ENCODE results near the gene ITGA4.

Gene ITGA4

GRCh38 chr2:181457741-181458425 is 697 bp downstream of the ITGA4 start:
- DNase-seq (ENCODE audit: low read depth in 1 of 2, low spot score in 1 of 2): peak; percentile 30 to 44

DNA sequence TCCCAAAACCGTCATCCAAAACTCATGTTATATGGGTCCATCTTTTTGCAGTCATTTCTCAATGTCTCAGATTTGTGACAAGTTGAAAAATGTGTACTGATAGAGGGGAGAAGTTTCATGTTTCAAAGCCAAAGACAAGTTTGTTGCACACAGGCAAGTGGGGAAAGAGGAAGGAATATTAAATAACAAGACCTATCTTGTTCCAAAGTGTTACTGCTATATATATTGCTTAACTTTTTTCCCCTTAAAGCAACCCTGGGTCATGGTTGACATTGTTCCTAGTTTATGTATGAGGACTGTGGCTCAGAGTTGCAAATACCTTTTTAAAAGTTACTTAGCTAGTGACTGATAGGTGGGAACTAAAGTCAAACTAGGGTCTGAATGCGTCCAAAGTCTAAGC is 1.7 kb downstream of the ITGA4 start:
- no peak for DNase-seq (ENCODE audit: low read depth in 1 of 2, low spot score in 1 of 2)

GRCh38 chr2:181459621-181460021 is 2.4 kb downstream of the ITGA4 start:
- DNase-seq (ENCODE audit: low read depth in 1 of 2, low spot score in 1 of 2): no peak

- no peak for DNase-seq (ENCODE audit: low read depth in 1 of 2, low spot score in 1 of 2)
Observed at GRCh38 chr2:181461056-181461997, 4.1 kb downstream of the ITGA4 start.

DNA sequence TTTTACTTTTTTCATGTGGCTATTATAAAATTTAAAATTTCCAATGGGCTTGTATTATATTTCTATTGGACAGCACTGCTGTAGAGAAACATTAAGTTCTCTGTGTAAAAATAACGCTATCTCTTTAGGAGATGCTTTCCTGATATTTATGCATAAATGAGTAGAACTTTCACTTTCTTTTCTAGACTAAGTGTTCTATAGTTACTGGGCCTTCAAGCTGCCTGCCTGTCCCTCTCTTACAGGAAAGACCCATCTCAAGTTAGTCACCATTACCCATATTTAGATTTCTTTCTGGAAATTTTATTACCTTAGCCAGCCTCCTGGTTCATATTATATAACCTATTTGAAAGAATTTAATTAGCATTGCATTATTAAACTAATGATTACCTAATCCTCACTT is 4.8 kb downstream of the ITGA4 start:
- DNase-seq (ENCODE audit: low read depth in 1 of 2, low spot score in 1 of 2): no peak

DNA sequence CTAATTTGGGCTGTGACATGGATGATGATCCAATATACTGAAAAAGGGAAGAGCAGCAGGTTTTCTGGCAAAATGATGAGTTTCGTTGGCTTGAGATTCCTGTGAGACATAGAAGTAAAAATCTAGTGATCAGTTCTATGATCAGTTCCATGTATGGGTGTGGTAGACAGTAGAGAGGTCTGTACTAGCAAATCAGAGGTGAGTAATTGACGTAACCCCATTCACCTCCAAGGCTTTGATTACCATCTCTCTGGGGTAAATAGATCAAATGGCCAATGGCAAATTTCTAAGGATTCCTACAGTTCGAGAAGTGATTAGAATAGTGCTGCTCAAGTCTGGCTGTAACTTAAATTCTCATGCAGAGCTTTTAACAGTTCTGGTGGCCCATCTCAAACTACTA is 6.4 kb downstream of the ITGA4 start:
- no peak for DNase-seq (ENCODE audit: low read depth in 1 of 2, low spot score in 1 of 2)

DNA sequence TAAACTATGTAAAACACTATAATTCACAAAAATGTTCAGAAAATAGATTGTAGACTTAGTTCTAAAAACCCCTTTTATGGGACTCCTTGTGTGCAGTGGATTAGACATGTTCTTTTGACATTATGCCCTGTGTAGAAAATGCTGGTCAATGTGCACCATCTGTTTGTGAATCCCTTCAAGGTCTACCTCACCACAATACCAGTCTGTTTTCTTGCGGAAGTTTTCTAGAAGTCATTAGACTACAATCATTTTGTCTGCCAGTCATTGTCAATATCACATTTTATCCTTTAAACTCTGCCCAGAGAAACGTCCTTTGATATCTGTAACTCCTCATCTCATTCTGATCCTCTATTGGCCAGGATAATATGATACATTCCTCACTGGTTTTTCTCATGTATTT is 7.8 kb downstream of the ITGA4 start:
- DNase-seq (ENCODE audit: low read depth in 1 of 2, low spot score in 1 of 2): no peak

DNA sequence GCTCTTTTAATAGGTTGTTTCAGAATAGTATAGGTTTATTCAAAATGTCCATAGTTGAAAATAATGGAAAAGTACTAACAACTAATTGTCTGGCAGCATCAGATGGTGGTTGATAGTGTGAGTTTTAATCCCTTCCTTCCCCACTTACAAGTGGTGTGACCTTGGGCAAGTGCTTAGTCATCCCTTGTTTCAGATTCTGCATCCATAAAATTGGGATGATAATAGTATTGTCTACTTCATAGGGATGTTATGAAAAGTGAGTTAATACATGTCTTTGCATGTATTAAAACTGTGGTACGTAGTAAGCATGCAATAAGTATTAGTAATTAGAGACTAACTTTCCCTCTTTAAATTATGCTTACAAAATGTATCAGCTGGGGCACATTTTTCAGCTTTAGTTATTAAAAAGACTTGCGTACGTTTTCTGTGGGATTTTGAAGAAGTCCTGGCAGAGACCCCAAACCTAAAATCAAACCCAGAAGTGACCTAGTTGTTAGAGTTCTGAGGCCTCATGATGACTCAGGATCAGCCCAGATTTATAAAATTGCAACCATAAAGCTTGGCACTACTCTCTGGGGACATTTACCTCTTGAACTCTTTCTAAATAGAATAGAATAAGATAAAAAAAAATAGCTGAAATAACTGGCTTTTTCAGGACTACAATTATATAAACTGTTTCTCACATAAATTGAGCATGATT is 8.6 kb downstream of the ITGA4 start:
- no peak for DNase-seq (ENCODE audit: low read depth in 1 of 2, low spot score in 1 of 2)

DNA sequence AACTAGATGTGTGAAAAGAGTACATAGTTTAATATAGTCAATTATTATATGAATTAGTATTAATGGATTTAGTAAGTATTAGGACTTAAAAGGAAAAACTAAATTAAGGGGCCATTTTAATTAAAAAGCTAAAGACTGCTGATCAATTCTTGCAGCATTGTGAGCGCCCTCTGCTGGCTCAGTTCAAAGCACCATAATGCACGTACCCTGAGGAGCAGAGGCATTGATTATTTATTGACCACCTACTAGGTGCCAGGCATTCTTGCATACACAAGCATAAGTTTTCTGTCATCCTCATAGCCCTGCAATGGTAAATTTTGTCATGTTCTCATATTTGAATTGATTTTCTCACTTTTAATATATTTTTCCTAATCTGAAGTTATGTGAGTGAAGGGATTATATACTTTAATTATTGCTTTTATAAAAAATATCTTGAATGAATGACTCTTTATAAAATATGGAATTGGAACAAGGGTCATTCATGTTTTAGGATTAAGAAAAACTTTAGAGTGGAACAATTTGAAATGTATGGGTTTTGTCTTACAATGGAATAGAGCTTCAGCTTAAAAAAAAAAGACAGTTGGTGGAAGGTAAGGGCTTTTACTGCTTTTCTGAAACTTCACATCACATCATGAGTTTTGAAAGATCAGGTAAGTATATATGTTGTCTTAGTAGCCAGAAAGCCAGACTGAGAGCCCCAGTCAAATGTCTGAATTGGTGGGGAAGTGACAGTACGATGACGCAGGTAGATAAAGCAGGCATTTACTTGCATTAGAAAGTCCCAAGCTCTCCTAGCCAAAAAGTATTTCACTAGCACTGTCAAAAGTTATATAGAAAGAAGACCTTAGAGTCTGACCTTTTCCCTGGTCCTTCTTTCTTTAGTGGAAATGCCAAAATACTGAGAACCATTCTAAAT is 9.7 kb downstream of the ITGA4 start:
- peak; percentile 59 to 68 for DNase-seq (ENCODE audit: low read depth in 1 of 2, low spot score in 1 of 2)

DNA sequence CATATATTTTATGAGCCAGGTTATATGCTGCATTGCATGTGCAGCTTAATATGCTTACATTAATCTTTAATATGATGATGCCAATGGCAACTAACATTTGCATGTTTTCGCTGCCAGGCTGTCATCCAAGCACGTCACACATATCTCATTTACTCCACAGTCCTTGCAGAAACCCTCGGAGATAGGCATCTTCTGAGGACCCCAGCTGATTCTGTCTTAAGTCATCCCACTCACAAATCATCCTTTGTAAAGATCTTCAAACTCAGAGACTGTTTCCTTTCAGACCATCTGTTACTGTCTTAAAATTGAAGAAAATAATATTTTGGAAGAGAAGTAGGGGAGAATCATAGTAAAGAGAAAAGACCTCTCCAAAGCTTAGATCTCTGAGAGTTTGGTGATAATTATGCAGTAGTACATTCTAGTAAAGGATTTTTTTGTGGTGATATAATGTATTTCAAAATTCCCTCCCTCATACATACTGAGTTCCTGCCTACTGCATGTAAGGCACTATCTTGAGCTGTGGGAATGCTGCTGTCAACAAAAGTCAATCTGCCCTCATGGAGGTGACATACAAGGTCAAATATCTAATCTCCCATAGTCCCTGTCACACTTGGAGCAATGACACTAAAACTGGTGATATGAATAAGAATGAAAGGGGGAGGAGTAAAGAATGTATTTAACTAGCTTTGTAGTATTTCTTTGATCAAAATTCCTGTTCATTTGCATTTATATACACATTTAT is 11.0 kb downstream of the ITGA4 start:
- no peak for DNase-seq (ENCODE audit: low read depth in 1 of 2, low spot score in 1 of 2)

GRCh38 chr2:181468811-181469210 is 11.6 kb downstream of the ITGA4 start:
- no peak for DNase-seq (ENCODE audit: low read depth in 1 of 2, low spot score in 1 of 2)

DNA sequence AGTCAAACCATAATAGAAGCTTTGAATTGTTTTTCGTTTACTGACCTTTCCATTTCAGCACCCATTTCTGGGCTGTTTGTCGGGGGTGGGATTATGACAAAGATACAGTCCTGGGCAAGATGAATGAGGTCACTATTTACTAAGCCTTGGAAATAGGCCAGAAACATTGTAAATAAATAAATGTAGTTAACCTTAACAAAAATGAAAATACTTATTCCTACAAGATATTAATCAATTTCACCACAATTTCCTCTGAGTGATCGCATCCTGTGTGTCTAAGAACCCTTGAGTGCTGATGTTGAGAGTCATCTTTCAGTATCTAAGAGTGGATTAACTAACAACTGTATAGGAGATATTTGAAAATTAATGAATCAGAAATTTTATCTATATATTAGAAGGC is 14.0 kb downstream of the ITGA4 start:
- no peak for DNase-seq (ENCODE audit: low read depth in 1 of 2, low spot score in 1 of 2)

DNA sequence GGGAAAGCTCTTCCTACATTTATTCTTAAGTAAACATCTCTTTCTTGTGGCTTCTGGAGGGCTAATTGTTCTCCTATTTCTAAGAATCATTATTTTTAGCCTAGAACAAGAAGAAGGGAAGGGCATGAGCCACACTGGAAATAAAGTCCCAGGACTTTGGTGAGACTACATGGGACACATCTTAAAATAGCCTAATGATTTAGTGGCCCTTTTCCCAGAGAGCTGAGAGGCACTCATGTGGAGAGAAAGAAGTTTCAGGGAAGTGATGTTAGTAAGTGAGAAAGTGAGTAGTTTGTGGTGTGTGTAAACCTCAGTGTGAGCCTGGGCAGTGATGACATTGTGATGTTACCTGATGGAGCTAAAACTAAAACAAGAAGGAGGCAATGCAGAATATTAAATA is 14.6 kb downstream of the ITGA4 start:
- no peak for DNase-seq (ENCODE audit: low read depth in 1 of 2, low spot score in 1 of 2)

DNA sequence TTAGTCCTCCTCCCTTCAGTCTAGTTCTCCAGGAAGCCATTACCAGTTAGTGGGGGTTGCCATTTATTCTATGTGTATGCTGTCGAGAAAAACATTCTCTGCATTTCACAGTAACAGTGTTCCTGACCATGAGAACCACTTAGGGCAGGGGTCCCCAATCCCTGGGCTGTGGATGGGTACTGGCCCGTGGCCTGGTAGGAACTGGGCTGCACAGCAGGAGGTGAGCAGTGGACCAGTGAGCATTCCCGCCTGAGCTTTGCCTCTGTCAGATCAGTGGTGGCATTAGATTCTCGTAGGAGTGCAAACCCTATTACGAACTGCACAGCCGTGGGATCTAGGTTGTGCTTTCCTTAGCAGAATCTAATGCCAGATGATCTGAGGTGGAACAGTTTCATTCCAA is 15.8 kb downstream of the ITGA4 start:
- DNase-seq (ENCODE audit: low read depth in 1 of 2, low spot score in 1 of 2): no peak

DNA sequence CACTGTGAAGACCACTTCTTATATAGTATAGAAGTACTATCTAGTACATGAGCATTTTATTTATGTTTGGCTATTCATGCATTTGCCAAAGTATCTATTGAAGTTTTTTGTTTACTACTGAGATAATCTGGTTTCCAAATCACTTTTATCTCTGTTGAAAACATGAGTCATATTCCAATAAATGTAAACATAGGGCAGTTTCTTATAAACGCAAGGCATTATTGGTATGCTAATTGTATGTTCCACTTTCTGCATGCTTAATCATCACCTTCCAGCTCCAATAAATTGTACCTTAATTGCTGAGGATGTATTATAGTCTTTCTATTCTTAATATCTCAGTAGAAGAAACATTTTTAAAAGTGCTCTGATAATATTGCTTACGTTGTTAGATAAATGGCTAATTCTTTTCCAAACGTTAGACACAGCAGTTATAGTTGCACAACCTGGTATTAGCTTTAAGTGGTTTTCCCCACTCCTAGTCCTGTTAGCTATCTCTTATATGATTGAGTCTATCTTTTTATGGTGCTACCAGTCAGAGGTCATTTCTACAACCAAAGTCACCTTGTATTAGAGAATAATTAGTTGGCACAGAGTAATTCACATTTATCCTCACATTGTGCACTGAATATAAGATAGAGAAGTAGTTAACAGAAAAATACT is 17.2 kb downstream of the ITGA4 start:
- DNase-seq (ENCODE audit: low read depth in 1 of 2, low spot score in 1 of 2): no peak

DNA sequence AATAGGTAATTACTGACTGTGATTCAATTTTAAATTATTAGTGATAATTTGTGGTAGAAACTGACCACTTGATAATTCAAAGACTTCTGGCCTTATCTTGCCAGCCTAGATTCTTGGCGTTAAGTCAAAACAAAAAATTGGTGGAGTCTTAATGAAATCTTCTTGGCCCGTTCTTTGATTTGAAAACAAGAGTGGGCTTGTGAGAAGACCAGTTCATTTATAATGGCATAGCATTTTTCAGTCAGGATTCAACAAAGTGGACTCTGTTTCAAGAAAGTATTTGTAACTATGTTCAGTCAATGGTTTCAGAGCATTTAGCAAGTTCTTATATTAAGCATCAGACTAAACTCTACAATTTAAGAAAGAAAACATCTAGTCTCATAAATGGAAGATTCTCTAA is 26.0 kb downstream of the ITGA4 start:
- no peak for DNase-seq (ENCODE audit: low read depth in 1 of 2, low spot score in 1 of 2)

DNA sequence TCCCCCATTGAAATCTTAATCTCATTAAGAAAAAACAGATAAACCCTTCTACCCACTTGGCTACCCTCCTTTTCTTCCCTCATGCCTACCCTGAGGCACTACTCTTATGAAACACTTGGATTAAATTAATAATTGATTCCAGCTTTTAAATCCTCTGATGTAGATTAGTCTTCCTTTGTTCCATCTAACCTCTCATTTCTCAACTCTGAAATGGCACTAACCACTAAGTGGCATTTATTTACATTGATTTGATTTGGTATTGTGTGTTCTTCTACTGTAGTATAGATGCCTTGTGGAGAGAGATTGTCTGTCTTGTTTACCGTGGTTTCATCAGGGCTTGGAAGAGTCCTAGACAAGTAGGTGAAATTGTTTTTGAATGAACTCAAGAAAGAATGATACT is 26.7 kb downstream of the ITGA4 start:
- no peak for DNase-seq (ENCODE audit: low read depth in 1 of 2, low spot score in 1 of 2)

DNA sequence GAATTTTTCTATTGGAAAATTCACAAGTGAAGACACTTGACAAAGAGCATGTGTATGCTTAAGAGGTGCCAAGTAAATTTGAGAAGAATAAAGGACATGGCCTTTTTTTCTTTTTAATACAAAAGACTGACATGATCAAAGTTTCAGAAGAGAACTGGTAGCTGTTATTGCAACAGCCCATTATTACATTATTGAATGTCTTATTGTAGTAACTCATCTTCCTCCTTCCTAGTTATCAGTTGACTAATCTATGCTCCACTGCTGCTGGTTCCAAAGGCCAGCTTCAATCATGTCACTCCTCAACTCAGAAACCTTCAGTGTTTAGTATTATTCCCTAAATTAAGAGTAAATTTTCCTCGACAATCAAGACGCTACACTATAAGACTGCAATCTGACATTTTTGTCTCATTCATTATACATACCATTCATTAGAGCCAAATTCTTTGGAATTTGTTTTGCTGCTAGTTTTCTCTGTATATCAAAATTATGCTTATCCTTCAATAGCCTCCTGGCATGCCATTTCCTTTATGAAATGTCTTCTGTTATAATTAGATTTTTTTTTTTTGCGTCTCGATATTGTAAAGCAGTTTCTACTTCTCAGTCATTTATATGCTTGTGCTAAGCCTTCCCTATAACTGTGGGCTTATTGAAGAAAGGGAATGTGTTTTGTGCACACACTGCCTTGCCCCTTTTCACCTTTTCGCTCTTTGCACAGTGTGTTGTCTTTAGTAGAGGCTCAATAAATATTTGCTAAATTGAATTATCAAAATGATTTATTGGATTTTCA is 27.9 kb downstream of the ITGA4 start:
- no peak for DNase-seq (ENCODE audit: low read depth in 1 of 2, low spot score in 1 of 2)

- DNase-seq (ENCODE audit: low read depth in 1 of 2, low spot score in 1 of 2): no peak
Observed at GRCh38 chr2:181485638-181485946, 28.4 kb downstream of the ITGA4 start.

Data from activated CD4-positive, alpha-beta T cell treated with anti-CD3 and anti-CD28 coated beads, Interleukin-2, amount 50 U/mL, for 24 hours (primary cell).